NCI-H748 treated with DMSO at 0.1 percent for 48 hours (cell line): Measurements from ENCODE around the gene MINAR1.

Experiments used
- DNase-seq: peaks from one replicate; lab custom pipeline; 2025; lab: John Stamatoyannopoulos, UW

MINAR1 gene

DNA sequence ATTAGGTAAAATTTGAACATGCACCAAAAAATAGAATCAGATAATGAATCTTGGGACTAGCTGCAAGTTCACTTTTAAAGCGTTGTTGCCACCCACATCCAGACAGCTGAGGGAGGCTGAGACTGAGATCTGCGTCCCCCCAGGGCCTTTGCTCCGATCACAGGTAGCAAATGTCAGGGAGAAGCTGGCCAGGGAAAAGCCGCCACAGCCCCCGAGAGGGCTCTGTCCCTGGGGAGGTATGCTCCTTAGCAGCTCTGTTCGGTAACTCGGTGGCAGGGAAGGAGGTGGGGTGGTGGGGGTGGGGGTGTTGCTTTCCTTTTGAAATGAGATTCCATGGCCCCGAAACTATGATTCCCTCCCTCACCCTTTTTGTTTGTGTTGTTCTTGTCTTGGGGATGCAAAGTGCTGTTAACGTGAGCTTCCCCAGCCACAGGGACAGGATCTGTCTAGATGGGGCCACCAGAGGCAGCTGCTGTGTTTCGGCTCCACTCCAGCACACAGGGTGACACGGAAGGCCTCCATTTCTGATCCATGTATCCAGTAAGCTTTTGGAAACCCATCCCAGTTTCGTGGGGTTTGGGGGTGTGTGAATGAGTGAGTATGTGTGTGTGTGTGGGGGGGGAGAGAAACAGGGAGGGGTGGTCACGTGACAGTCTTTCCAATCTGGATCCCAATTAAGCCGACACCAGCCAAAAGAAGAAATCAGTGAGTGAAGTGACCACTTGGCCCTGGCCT lies 1.1 kb upstream of the MINAR1 start:
- DNase-seq, result no peak

DNA sequence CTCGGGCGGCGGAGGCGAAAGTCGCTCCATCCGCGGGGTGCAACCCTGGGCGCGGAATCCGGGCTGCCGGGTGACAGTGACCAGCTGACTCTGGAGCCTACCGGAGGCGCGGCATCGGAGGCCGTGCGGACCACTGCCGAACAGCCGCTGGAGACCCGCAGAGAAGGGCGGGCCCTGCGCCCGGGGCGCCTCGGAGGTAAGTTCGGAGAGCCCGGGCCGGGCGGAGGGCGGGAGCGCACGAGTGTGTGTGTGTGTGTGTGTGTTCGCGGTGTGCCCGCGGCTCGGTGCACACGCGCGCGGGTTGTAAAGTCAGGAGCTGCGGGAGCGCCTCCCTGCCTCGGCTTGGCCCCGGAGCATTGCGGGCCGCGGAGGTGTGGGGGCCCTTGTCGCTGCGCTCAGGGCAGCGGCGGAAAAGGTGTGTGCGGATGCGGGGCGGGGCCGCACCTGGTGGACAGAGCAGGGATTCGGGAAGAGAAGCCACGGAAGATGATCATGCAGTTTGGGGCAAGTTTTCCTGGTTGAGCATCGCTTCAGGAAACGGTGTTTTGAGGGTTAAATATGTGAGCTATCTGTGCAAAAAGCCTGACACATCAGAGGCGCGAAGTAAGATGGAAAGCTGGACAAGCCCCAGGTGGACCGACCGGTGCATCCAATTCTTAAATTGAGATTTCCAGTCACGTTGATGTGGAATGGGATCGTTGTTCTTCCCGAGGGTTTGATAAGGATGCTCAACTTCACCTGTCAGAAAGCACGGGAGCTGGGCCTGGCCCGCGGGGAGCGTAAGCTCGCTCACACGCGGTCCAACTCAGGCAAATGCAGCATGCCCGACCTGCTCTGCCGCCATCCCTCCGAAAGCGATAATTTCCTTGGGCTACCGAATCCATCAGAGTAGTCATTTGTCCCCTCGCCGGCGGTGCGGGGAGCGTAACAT lies 474 bp downstream of the MINAR1 start:
- no peak for DNase-seq

DNA sequence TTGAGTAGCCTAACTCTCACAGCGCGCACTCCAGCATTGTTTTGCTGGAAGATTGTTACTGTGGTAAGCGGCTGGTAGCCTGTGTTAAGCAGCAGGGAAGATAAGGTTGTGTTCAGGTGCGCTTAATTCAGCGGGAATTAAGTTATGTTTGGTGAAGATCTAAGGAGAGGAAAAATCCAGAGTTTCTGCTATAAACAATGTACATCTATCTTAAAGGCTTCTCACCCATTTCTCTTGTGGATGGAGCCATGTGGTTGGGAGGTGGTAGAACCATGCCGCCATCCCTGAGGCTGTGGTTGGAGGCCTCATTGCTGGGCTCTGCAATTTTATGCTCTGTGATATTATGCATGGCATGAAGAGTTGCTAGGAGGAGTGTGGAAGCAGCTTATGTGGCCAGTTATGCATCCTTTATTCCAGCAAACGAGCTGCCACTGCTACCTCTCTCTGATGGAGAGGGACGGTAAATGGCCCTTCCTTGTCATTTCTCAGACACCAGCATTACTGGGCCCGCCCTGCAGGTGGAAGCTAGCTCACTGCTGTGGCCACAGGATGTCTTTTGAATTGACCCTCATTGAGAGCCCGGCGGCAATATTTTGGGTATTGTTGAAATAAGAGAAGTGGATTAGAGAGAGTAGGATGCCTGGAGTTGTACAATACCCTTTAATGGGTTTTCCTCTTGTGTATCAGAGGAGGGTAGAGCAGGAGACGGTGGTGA lies 1.3 kb downstream of the MINAR1 start:
- peak; percentile 7 for DNase-seq

DNA sequence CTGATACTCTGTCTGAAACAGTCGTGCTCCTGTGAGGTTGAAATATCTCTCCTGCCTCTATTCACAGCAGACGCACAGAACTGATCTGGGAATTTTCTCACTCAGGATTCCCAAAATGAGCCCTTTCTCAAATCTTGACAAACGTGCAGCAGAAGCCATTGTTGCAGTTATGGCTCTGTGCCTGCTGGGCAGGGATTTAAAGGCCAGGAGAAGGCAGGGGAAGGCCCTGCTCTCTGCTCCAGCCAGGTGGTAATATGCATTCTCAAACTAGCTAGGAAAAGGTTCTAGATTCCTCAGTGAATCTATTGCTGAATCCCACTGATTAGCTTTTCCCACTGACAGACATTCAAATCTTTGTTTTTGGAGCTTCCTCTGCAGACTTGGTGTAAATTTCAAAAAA lies 2.2 kb downstream of the MINAR1 start:
- no peak for DNase-seq

DNA sequence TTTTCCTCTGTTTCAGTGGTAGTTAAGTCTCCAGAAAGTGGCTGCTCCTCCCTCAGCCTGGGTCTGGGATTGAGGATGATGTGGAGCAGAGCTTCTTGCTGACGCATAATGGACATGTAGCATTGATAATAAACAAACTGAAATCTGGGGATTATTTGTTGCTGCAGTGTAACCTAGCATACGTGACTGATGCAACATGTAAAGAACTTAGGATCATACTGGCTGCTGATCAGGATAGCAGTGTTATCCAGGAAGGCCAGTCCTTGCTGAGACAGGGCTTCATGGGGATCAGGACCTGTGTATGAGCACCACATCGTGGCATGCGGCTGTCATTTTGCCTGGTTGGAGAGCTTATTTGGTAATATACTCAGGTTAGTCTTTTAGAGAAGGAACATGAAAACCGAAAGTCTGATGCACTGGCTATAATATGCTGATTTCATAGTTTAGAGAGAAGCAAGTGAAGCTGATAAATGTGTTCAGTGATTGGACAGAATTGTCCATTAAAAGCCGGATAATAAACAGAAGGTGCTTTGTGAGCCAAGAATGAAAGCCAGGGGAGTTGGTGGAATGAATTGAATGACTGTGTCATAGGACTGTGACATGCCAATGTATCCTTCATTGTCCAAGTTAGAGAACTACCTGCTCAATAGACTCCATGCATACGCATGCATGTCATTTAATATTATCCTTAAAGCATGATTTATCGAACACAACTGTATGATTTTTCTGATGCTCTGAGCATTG lies 4.1 kb downstream of the MINAR1 start:
- no peak for DNase-seq

DNA sequence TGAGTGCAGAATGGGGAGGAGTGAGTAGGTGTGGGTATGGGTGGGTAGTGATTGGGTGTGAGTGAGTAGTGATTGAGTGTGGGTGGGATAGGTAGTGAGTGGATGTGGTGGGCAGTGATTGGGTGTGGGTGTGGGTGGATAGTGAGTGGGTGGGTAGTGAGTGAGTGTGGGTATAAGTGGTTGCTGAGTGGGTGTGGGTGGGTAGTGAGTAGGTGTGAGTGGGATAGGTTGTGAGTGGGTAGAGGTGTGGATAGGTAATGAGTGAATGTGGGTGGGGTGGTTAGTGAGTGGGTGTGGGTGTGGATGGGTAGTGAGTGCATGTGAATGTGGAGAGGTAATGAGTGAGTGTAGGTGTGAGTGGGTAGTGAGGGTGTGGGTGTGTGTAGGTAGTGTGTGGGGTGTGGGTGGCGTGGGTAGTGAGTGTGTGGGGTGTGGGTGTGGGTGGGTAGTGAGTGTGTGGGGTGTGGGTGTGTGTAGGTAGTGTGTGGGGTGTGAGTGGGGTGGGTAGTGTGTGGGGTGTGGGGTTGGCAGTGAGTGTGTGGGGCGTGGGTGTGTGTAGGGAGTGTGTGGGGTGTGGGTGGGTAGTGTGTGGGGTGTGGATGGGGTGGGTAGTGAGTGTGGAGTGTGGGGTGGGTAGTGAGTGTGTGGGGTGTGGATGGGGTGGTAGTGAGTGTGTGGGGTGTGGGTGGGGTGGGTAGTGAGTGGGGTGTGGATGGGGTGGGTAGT lies 5.3 kb downstream of the MINAR1 start:
- DNase-seq, result no peak

DNA sequence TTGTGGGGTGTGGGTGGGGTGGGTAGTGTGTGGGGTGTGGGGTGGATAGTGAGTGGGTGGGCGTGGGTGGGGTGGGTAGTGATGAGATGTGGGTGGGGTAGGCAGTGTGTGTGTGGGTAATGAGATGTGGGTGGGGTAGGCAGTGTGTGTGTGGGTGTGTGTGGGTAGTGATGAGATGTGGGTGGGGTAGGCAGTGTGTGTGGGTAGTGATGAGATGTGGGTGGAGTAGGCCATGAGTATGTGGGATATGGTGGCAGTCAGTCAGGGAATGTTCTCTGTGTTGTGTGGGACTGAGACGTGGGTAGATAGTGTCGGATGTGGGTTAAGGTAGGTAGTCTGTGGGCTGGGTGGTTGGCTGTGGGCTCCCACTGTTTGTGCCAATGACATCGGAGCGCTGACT lies 7.1 kb downstream of the MINAR1 start:
- DNase-seq, result no peak

DNA sequence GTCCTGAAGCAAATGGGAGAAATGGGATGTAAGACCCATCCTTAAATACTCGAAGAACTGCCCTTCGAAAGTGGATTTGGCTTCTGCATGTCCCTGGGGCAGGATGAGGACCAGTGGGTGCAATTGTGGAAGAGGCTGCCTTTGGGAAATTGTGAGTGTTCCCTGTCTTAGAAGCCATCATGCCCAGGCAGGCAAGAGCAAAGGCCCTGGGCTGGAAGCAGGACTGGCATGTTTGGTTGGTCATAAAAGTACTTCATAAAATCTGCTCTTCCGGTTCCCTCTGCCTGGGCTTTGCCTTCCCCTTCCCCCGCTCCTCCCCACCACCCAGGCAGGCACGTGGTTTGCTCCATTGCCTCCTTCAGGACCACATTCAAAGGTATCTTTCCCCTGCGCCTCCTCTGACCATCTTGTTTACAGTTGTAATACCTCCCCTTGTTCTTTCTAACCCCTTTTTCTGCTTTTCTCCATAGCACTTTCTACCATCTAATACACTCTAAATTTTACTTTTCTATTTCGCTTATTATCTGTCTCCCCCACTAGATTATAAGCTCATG lies 8.3 kb downstream of the MINAR1 start:
- DNase-seq, result no peak

DNA sequence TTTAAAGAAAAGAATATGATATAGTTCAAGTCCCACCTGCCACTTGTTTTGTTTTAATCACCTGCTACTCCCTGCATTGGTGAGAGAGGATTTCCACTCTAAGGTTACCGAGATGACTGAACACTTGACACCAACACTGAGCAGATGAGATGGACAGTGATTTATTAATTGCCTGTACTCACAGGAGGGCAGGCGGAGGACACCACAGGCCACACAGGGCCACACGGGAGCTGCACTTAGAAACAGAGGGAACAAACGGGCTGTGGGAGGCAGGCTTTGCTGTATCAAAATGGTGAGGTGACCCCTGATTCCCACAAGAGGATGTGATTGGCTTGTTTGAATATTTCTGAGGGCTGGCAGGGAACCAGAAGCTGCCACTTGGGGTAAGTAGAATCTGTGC lies 10.8 kb downstream of the MINAR1 start:
- peak; percentile 13 for DNase-seq

DNA sequence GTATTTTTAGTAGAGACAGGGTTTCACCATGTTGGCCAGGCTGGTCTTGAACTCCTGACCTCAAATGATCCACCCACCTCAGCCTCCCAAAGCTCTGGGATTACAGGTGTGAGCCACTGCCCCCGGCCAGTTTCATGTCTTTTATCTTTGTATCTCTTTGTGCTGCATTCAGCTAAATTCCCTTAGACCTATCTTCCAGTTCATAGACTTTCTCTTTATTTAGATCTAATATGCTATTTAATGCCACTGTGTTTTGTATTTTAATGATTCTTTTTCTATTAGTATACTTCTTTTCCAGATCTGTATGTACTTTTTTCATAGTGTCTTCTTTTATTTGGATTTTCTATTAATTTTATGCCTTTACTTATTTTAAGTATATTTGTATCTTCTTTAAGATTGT lies 14.9 kb downstream of the MINAR1 start:
- no peak for DNase-seq

DNA sequence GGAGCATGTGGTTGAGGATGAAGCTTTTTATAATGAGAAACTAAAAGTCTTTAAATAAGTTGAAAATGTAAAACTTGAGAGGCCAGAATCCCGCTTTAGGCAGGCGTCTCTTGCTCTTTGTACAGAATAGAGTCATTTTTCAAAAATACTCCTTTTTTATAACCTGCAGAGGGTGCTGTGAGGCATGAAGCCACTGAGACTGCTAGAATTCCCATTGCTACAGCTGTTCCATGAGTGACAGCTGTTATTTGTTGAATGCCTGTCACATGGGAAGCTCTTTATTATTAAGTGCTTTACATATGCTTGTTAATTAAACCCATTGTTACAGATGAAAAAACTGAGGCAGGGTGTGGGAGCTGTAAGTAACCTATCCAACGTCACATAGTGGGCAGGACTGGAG lies 18.5 kb downstream of the MINAR1 start:
- no peak for DNase-seq

DNA sequence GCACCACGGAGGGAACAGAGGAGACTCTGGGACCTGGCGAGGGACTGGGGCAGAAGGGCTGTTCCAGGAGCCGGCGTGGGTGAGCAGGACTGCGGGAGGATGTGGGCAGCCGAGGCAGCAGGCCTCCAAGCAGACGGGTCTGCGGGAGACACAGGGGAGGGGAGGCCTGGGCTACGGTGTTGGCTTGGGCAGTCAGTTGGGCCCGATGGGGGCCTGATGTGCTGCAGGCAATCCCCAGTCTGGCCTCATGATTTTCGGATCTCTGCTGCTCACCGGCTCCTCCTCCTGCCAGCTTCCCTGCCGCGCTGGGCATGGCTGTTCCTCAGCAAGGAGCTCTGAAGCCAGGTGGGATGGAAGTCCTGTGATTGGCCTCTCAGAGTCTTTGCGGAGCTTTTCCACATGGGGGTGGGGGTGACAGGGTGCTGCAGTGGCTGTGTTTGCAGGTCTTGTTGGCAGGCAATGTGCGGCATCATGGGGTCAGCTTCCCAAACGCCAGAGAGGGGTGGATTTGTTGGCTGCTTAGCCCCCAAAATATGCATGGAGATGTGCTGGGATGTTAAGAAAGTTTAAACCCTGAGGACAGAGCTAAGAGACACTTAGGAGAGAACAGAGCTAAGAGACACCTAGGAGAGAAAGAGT lies 19.3 kb downstream of the MINAR1 start:
- no peak for DNase-seq

DNA sequence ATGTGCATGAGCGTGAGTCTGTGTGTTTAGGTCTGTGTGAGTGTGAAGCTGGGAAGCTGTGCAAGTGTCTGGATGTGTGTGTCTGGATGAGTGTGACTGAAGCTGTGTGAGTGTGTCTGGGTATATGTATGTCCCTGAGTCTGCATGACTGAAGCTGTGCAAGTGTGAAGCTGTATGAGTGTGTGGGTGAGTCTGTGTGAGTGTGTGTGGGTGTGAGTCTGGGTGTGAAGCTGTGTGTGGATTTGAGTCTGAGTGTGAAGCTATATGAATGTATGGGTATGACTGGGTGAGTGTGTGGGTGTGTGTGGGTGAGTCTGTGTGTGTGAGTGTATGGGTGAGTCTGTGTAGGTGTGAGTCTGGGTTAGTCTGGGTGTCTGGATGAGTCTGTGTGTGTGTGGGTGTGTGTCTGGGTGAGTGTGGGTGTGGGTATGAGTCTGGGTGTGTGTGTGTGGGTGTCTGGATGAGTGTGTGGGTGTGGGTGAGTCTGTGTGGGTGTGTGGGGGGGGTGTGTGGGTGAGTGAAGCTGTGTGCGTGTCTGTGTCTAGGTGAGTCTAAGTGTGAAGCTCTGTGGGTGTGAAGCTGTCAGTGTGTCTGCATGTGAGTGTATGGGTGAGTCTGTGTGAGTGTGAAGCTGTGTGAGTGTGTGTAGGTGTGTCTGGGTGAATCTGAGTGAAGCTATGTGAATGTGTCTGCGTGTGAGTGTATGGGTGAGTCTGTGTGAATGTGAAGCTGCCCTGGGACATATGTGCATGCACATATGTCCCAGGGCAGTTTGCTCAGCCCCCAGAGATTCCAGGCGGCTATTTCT lies 20.3 kb downstream of the MINAR1 start:
- no peak for DNase-seq

DNA sequence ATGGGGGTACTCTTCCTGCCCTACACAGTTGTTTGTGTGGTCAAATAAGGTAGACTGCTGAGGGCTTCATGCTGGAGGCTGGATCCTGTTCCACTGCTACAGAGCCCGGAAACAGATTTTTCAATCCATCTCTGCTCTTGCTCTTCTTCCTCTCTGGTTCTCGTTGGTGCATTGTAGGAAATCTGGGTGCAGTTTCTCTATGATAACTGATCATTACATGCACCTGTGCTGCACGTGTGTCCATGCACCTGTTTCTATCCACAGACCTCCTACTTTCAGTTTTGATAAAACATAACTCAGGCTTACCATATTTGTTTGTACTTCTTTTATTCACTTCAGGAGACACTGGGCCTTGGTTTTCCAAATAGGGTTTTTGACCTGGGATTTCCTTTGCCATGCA lies 21.3 kb downstream of the MINAR1 start:
- no peak for DNase-seq

DNA sequence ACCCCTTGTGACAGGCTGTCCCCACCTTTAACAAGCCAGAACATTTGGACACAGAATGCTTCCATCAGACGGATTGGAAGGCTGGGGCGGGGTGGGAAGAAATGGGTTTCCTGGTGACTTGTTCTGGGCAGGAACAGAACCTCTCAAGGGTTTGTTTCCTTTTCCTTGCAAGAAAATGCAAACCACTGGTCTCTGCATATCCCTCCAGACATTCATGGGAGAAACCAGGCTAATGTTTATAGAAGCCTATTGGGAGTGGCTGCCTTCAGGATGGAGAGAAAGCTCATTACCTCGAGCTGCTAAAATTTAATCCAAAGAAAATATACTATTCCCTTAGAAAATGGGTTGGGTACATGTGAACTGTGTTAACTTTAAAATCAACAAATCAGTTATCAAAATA lies 21.9 kb downstream of the MINAR1 start:
- no peak for DNase-seq

DNA sequence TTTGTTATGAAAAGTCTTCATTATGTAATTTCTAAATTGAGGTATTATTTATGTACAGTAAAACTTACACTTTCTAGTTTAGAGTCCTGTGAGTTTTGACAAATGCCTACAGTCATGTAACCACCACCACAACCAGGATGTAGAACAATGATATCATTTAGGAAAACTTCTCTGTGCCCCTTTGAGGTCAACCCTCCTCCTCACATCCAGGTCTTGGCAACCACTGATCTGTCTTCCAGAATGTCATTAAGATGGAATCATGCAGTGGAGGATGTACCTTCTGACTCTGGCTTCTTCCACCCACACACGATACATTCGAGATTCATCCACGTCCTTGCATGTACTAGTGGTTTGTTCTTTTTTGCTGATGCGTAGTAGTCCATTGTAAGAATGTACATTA lies 23.2 kb downstream of the MINAR1 start:
- no peak for DNase-seq

DNA sequence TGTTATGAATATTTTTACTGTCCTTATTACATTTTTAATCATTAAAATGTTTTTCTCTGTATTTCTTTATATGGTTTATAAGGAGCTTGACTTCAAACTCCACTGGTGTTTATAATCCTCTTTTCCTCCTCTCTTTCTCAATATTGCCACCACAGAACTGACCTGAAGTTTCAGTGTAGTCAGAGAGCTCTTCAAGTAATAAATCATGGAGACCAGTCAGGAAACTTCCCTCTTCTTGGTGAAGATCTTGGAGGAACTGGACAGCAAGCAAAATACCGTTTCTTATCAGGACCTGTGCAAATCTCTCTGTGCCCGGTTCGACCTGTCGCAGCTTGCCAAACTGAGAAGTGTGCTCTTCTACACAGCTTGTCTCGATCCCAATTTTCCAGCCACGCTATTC lies 23.8 kb downstream of the MINAR1 start:
- no peak for DNase-seq

DNA sequence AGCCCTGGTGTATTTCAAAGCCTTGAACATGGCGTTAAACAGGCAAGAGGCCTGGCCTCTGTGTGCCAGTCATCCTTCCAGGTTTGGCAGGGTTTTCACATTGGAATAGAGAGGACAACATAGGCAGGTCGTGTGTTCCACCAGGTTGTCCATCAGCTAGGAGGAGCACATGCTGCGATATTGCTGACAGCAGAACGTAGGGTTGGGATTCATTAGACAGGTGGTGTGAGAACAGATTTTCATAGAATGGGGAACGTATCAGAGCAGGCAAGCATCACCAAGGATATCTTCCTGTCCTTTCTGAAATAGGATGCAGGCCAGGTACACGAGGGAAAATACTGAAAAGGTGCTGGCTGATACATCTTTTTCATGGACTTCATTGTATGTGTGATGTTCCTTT lies 26.4 kb downstream of the MINAR1 start:
- no peak for DNase-seq

DNA sequence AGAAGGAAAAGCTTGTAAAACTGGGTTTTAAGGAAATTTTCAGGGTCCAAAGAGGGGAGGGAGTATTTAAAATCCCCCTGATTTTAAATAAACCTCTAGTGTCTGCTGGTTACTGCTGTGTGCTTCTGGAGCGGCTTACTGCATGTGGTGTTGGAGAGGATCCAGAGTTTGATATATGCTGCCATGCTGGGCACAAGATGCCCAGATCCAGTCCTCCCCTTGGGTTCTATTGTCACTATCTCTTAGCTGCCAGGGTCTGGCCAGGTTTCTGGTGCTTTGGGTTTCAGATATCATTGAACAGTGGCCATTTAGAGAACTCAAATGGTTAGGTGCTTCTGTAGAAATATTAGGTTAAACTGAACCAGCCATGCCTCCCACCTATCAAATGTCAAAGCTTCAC lies 27.5 kb downstream of the MINAR1 start:
- no peak for DNase-seq
